SK-N-SH (cell line): ENCODE measurements around the gene NECTIN1.

Experiments
- EP300 ChIP-seq, 2 experiments: IDR thresholded peaks; 2 replicates each; pipeline versions ENCODE4 v1.4.0 to v1.6.1; 2012; ENCODE audit warnings: borderline replicate concordance in 1 of 2, low read depth in 1 of 2, low read length in 1 of 2
- NRF1 ChIP-seq: IDR thresholded peaks from 2 replicates; pipeline ENCODE4 v1.6.1; 2012; ENCODE audit warnings: low read depth, mild to moderate bottlenecking, low read length
- SMC3 ChIP-seq: IDR thresholded peaks from 2 replicates; pipeline ENCODE4 v1.6.1; 2012; ENCODE audit warnings: low read depth, low read length, improper control_type of control experiment
- YY1 ChIP-seq: IDR thresholded peaks from 2 replicates; pipeline ENCODE4 v1.4.0; 2012; ENCODE audit warnings: low read depth, mild to moderate bottlenecking

- no peak for TF ChIP-seq SMC3
- no peak for TF ChIP-seq YY1
- TF ChIP-seq NRF1: no peak
- no peak for TF ChIP-seq EP300 (IDR thresholded peaks at IDR 0.05; ENCODE audit: borderline replicate concordance in 1 of 2, low read depth in 1 of 2, low read length in 1 of 2)
Observed at GRCh38 chr11:119622454-119623143, 106.4 kb downstream of the NECTIN1 start.
